NCI-H226 (cell line): ENCODE data around the gene NFIA.
A peak's percentile ranks its signal among the peaks of the same experiment; 100 is the strongest.

Source experiments
- DNase-seq: peaks from one replicate; pipeline ENCODE4 v3.0.0-alpha.2; 2015

NFIA gene

GRCh38 chr1:61419196-61419595 is 336.8 kb downstream of the NFIA start:
- DNase-seq: no peak

- no peak for DNase-seq
Measured at GRCh38 chr1:61419657-61420056, 337.3 kb downstream of the NFIA start.

GRCh38 chr1:61420243-61420642 is 337.9 kb downstream of the NFIA start:
- no peak for DNase-seq

- DNase-seq: no peak
Measured at GRCh38 chr1:61420909-61421835, 338.8 kb downstream of the NFIA start.

GRCh38 chr1:61423643-61424042 is 341.3 kb downstream of the NFIA start:
- DNase-seq: no peak

GRCh38 chr1:61424382-61424781 is 342.0 kb downstream of the NFIA start:
- no peak for DNase-seq

- no peak for DNase-seq
Measured at GRCh38 chr1:61425040-61425439, 342.7 kb downstream of the NFIA start.

- no peak for DNase-seq
Measured at GRCh38 chr1:61426254-61426653, 343.9 kb downstream of the NFIA start.

GRCh38 chr1:61426885-61427284 is 344.5 kb downstream of the NFIA start:
- DNase-seq: no peak

- no peak for DNase-seq
Measured at GRCh38 chr1:61427510-61427909, 345.1 kb downstream of the NFIA start.

GRCh38 chr1:61428146-61428545 is 345.8 kb downstream of the NFIA start:
- no peak for DNase-seq

- no peak for DNase-seq
Measured at GRCh38 chr1:61432616-61433388, 350.4 kb downstream of the NFIA start.

GRCh38 chr1:61433646-61434045 is 351.3 kb downstream of the NFIA start:
- DNase-seq: no peak

GRCh38 chr1:61434276-61434675 is 351.9 kb downstream of the NFIA start:
- peak; percentile 75 for DNase-seq

- DNase-seq: no peak
Measured at GRCh38 chr1:61435226-61435625, 352.9 kb downstream of the NFIA start.

- no peak for DNase-seq
Measured at GRCh38 chr1:61436016-61436415, 353.7 kb downstream of the NFIA start.

- DNase-seq: peak; percentile 2
Measured at GRCh38 chr1:61436491-61437120, 354.2 kb downstream of the NFIA start.

- DNase-seq: no peak
Measured at GRCh38 chr1:61439234-61439633, 356.9 kb downstream of the NFIA start.

- no peak for DNase-seq
Measured at GRCh38 chr1:61441723-61442262, 359.4 kb downstream of the NFIA start.

- no peak for DNase-seq
Measured at GRCh38 chr1:61442544-61442943, 360.2 kb downstream of the NFIA start.

GRCh38 chr1:61444288-61444687 is 361.9 kb downstream of the NFIA start:
- no peak for DNase-seq

GRCh38 chr1:61445269-61445825 is 363.0 kb downstream of the NFIA start:
- no peak for DNase-seq

- DNase-seq: peak; percentile 82
Measured at GRCh38 chr1:61446531-61446991, 364.2 kb downstream of the NFIA start.
